GM18505 (cell line): ENCODE data around the gene TOMM7.
"Not testable (repeated sequence)": the region's sequence is repeated elsewhere in the genome, so short reads cannot be mapped to it uniquely, and the experiment has no call there.

Experiments used
- ATAC-seq: cut with Tn5 transposase; IDR thresholded peaks from one replicate; pipeline ENCODE4 v1.9.1; 2021; ENCODE audit not compliant: unreplicated experiment
- POLR2A ChIP-seq: IDR thresholded peaks from 4 replicates; pipeline ENCODE4 v1.6.1; 2011; ENCODE audit warnings: borderline replicate concordance; ENCODE audit not compliant: insufficient read depth, insufficient read length; ENCODE audit errors: extremely low read depth

Gene TOMM7

DNA sequence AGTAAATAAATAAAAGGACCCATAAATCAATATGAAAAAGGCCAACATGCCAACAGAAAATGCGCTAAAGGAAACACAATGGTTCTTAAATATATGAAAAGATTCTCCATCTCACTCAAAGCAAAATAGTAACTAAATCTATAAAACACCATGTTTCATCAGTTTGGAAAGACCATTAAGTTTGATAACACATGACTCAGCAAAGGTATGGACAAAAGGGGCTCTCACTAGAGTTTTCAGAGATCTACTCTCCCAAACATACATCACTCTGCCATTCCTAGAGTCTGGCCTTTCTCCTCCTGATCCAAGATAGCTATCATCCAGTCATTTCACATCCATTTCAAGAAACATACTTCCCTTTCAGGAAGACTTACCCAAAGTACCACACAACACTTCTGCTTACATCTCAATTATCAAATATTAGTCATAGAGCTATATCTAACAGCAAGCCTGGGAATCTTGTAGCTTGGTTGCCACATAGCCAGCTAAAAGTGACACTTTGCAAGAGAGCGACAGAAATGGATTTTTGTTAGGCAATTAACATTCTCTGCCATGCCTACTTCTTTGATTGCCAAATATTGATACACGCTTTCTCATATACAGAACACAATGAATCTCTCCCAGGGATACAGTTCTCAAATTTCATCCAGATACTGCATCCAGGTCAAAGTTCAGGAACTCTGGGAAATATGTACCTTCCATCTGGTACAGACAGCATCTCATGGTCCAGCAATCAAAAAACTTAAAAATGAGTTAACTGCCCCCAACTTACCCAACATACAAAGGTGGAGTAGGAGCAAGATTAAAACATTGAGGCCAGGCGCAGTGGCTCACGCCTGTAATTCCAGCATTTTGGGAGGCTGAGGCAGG is 28.8 kb downstream of the TOMM7 start:
- no peak for TF ChIP-seq POLR2A
- no peak for ATAC-seq

DNA sequence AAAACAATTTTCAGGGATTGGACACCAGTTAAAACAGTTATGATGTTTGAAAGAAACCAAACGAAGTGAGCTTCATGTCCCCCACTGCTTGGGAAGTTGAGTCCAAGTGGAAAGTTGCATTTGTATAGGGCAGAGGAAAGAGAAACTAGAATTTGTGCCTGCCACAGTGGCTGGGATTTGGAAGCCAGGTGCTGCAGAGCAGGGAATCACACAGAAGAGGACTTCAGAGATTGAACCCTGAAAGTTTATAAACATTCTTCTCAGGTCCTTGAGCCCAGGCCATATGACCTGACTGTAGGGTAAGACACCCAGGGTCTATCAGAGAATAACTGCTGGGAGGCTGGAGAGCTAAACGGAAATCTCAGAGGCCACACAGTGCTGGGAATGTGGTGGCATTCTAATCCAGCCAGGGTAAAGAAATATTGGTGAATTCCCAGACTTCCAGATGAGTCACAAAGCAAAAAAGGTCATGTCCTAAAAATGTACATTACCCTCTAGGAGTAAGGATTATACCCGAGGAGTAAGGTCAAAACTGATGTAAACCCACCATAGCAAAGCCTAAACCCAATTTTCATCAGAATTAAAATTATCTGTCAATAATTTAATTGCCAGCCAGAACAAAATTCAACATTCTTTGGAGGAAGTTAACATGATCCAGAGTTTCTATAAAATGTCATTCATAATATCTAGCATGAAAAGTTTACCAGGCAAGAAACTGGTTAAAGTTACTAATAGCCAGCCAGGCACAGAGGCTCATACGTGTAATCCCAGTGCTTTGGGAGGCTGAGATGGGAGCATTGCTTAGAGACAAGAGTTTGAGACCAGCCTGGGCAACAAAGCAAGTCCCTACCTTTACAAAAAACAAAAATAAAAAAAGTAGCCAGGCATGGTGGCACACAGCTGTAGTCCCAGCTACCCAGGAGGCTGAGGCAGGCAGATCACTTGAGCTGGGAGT is 31.2 kb downstream of the TOMM7 start:
- TF ChIP-seq POLR2A: no peak
- ATAC-seq: no peak

DNA sequence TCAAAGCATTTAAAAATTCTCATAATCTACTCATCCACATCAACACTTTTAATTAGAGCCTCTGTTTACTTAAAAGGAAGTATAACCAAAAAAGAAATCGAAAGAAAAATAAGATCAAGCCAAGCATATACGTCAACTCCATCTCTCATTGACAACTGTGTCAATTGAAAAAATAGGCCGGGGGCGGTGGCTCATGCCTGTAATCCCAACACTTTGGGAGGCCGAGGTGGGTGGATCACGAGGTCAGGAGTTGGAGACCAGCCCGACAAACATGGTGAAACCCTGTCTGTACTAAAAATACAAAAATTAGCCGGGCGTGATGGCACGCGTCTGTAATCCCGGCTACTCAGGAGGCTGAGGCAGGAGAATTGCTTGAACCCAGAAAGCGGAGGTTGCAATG is 32.0 kb downstream of the TOMM7 start:
- ATAC-seq: not testable (repeated sequence)

DNA sequence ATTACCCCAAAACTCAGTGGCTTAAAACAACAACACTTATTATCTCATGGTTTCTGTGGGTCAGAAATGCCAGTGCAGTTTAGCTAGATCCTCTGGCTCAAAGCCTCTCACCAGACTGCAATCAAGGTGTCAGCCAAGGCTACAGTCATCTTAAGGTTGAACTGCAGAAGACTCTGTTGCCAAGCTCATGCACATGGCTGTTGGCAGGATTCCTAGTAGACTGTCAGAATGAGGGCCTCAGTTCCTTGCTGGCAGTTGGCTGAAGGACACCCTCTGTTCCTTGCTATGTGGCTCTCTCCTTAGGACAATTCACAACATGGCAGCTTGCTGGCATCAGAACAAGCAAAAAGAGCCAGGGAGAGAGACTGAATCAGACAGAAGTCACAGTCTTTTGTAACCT is 34.7 kb downstream of the TOMM7 start:
- TF ChIP-seq POLR2A: no peak
- no peak for ATAC-seq

DNA sequence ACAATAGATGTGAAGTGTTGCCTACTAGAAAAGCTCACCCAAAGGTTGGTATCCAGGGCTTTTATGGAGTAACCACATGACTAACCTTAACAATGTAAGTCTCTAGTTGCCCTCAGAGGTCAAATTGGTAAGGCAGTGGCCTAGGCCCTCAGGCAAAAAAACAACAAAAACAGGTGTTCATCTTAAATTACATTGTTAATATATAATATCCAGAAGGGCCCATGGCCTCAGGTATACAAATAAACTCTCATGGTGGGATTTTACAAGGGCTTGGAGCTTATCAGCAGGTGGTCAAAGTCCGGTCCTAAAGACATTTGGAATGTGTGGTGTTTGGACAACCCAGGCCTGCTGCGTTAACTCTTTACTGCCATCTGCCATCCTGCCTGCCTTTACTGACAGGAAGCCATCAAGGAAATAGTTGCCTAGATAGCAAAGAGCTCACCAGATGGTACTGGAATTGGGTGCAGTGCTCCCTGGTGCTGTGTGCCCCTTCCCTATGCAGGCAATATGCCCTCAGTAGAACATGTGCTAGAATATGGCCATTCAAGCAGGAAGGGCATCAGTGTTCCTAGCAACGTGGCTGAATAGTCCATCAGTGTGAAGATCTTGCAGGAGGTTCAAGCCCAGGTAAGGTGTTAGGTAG is 36.2 kb downstream of the TOMM7 start:
- ATAC-seq: no peak
- no peak for TF ChIP-seq POLR2A

DNA sequence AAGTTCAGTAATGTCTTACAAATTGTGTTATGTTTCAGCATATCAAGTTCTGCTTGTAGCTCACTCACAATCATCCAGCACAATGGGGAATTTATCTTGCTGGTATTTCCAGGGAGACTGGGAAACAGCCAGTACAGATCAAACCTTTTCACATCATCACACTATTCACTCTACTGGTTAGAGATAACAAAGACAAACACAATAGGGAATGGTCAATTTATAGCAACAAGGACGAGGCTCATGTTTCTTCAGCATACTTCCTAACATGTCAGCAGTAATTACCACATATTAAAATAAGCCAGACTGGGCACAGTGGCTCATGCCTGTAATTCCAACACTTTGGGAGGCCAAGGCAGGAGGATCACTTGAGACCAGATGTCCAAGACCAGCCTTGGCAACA is 38.3 kb downstream of the TOMM7 start:
- TF ChIP-seq POLR2A: no peak
- ATAC-seq: no peak

DNA sequence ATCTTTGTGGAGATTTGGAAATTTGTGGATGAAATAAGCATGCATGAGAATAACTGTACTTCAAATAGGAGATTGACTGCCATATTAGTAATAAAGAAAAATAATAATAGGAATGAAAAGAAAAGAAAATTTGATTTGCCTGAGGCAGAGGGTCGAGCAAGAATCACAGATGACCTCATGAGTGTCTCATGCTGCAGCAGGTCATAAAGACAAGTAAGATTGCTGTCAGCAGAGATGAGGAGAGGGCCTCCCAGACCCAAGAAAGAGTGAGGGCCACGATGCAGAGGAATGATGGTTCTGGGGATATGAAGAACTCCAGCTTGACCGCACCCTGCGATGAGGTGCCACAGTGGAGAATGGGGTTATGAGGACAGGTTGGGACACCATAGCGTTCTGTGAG is 39.2 kb downstream of the TOMM7 start:
- no peak for TF ChIP-seq POLR2A
- ATAC-seq: no peak

DNA sequence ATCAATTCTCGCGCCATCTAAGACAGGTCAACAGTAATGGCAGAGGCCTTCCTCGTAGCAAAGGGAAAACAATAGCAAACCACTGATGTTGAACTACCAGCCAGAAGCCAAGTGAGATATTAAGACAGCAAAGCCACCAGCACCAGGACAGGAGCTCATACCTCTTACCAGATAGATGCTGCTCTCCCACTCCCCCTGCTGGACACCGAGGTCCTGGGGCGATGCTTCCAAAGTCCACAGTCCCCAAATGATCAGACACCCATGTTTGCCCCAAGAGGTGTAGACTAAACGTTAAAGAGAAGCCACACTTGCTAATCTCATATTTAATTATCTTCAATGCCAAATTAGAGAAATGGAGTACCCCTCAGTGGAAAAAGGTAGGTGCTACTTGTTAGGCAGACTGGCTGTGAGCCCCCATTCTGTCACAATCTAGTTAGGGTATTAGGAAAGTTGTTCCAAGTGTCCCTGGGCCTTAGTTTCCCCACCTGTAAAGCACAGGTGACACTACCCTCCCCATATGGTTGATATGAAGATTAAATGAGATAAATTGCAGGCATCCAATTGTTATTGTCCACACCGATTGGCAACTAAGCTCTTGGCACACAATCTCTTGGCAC is 39.9 kb downstream of the TOMM7 start:
- TF ChIP-seq POLR2A: no peak
- no peak for ATAC-seq

DNA sequence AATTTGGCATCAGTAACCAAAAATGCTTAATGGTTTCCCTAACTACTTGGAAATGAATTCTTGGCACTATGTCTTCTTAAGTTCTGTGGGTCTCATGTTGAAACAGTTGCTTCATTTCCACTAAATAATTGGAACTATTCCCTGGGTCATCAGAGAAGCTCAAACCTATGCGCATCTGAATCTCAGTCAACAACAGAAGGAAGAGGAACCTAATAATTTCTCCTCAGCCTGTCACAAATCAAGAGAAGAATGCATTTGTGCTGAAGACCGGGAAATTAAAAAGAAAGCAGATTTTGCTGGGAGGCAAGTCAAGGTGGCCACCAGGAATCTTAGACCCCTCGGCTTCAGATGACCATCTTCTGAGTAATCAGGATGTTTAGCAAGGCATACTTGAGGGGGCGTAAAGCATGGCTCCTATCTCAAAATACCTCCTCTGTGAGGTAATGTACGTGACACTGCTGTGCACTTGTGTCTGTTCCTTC is 41.4 kb downstream of the TOMM7 start:
- no peak for ATAC-seq
- no peak for TF ChIP-seq POLR2A

DNA sequence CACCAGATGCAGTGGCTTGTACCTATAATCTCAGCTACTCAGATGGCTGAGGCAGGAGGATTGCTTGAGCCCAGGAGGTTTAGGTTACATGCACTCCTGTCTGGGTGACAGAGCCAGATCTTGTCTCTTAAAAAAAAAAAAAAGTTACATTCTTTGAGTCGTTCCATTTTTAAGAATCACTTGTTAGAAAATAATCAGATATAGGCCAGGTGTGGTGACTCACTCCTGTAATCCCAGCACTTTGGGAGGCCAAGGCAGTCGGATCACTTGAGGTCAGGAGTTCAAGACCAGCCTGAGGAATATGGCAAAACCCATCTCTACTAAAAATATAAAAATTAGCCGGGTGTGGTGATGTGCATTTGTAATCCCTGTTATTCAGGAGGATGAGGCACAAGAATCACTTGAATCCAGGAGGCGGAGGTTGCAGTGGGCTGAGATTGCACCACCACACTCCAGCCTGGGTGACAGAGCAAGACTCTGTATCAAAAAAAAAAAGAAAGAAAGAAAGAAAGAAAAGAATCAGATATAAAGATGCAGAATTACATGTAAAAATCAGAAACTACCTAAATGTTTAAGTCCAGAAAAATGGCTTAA is 42.8 kb downstream of the TOMM7 start:
- ATAC-seq: not testable (repeated sequence)

DNA sequence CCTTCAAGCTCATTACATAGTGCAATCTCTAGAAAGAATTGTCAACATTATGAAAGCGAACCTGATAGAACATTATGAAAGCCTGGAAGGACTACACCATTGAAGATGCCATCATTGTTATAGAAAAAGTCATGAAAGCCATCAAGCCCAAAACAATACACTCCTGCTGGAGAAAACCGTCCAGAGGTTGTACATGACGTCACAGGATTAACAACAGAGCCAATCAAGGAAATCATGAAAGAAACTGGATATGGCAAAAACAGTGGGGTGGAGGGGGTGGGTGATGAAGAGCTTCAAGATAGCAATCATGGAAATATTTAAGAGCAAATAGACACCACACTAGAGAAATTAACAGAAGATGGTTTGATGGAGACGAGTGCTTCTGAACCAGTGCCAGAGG is 45.7 kb downstream of the TOMM7 start:
- TF ChIP-seq POLR2A: no peak
- no peak for ATAC-seq

DNA sequence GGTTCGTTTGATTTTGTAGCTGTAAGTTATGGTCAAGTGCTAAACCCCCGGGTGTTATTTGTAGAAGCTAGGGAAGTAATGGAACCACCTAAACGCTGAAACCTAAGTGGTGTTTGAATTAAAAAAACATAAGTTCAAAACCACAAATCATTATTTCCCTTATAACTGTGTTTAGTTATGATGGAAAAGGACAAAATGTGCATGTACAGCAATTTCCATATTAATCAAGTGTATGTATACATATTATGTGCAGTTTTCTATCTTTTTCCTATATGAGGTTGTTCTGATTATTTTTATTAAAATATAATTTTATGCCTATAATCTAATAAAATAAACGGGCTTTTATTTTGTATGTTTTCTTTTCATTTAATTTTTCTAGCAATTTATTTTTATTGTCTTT is 49.8 kb downstream of the TOMM7 start:
- no peak for TF ChIP-seq POLR2A
- ATAC-seq: no peak

DNA sequence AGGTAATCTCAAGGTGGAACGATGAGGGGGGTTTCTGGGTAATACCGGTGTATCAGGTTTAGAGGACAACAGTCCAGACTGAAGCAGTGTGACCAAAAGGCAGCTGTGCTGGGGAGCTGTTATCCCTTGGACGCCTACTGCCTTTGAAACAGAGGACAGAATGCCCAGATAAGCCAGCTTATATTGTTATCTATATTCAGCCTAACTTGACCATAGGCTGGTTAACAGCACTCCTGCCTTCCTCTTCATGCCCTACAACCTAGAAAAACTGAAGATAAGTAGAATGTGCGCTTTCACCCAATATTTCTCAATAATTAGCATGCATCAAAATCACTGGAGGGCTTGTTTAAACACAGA is 50.8 kb downstream of the TOMM7 start:
- no peak for ATAC-seq
- no peak for TF ChIP-seq POLR2A
